GM06990 (cell line): Measurements from ENCODE around the gene CADM1.

ENCODE experiments used
- DNase-seq: peaks from one replicate; pipeline ENCODE4 v3.0.0-alpha.2; 2011; ENCODE audit not compliant: insufficient read length; ENCODE audit errors: extremely low read depth
- H3K27me3 ChIP-seq: replicated peaks from 2 replicates; pipeline ENCODE4 v1.6.0; 2011; ENCODE audit warnings: low read length; ENCODE audit not compliant: control insufficient read depth, insufficient read depth
- H3K36me3 ChIP-seq: 2 replicates; pipeline ENCODE4 v1.5.1; 2011; ENCODE audit warnings: low read length; ENCODE audit not compliant: control insufficient read depth, insufficient read depth
- H3K4me3 ChIP-seq: replicated peaks from 2 replicates; pipeline ENCODE4 v1.5.1; 2011; ENCODE audit warnings: low read depth, mild to moderate bottlenecking, control low read depth, low read length
- TF ChIP-seq, protein P1 (sequence below): IDR thresholded peaks from 2 replicates; pipeline ENCODE4 v1.5.1; 2011; ENCODE audit warnings: low read length, control low read depth, mild to moderate bottlenecking, inconsistent platforms; ENCODE audit not compliant: insufficient read depth, poor library complexity, severe bottlenecking

CADM1 gene

DNA sequence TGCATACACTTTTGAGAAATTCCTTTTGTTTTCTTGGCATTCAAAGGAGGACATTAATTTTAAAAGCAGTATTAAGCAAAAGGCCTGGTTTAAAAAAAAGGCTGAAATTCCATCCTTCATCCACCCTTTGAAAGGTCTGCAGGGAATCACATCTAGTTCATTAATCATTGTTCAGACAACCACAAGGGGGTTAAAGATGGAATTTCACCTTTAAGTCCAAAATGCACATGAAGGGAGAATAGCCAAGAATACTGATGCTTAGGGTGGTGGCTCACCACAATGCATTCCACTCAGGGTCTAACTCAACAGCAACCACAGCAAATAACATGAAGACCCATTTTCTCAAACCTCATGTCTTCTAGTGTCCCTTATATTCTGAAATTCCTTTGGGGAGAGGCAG lies 256.9 kb downstream of the CADM1 start:
- TF ChIP-seq, protein P1, sequence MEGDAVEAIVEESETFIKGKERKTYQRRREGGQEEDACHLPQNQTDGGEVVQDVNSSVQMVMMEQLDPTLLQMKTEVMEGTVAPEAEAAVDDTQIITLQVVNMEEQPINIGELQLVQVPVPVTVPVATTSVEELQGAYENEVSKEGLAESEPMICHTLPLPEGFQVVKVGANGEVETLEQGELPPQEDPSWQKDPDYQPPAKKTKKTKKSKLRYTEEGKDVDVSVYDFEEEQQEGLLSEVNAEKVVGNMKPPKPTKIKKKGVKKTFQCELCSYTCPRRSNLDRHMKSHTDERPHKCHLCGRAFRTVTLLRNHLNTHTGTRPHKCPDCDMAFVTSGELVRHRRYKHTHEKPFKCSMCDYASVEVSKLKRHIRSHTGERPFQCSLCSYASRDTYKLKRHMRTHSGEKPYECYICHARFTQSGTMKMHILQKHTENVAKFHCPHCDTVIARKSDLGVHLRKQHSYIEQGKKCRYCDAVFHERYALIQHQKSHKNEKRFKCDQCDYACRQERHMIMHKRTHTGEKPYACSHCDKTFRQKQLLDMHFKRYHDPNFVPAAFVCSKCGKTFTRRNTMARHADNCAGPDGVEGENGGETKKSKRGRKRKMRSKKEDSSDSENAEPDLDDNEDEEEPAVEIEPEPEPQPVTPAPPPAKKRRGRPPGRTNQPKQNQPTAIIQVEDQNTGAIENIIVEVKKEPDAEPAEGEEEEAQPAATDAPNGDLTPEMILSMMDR: no peak
- DNase-seq: no peak
- Histone ChIP-seq H3K27me3 (no peaks in the 10 kb centered on the region), H3K36me3 (no peaks in the 10 kb centered on the region), H3K4me3 (no peak overlapping the region)

DNA sequence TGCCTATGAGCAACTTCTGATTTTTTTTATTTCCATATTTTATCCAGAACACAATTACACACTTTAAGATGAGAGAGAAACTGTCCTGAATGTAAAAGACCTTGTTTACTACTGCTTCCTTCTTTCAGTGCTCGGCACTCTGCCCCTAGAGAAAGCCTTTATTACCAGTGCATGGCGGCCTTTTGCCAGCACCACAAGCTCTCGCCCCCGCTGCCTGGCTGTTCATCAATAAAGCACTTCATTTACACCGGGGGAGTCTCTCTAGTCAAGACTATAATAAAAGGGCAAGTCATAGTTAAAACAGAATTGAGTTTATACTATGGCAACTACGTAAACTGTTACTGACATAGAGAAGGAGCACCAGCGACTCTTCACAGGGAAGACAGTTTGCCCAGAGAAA lies 259.5 kb downstream of the CADM1 start:
- Histone ChIP-seq H3K36me3 (no peaks in the 10 kb centered on the region; the same call in 1 of the 2 replicates), H3K27me3 (no peaks in the 10 kb centered on the region), H3K4me3 (no peak overlapping the region)
- no peak for DNase-seq
- TF ChIP-seq, protein P1: no peak

DNA sequence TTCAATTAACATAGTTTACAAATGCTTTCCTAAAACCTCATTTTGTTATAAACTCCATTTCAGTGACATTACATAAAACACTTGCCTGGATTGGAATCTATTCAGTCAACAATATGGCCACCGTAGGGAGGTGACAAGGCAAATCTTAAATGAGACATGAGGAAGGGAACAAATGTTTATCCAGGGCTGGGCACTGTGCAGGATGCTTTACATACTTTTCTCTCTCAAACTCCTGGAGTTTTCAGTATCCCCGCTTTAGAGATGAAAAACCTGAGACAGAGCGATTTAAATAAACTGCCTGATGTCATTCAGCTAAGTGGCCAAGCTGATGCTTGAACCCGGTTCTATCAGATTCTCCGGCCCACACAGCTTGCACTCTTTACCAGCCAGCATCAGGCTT lies 259.9 kb downstream of the CADM1 start:
- Histone ChIP-seq H3K4me3 (no peak overlapping the region), H3K27me3 (no peaks in the 10 kb centered on the region), H3K36me3 (no peaks in the 10 kb centered on the region; the same call in 1 of the 2 replicates)
- TF ChIP-seq, protein P1: no peak
- no peak for DNase-seq

DNA sequence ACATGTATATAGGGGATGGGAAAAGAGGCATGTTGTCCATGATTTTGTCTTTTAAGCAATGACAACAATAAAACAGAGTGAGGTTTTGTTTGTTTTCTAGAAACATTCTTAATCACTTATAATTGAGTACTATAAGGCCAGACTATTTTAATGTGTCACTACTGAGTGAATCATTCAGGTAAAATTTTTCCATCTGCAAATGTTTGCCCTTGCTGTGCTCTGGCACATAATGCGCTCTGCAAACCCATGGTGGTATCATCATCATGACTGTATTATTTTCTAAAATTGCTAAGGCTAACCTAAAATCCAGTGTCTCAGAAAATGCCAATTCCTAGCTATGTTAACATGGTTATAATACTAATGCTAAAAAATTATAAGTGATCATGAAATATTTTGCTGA lies 261.2 kb downstream of the CADM1 start:
- H3K36me3 ChIP-seq: no peaks in the 10 kb centered on the region; the same call in 1 of the 2 replicates
- no peak overlapping the region for H3K4me3 ChIP-seq
- TF ChIP-seq, protein P1: no peak
- no peaks in the 10 kb centered on the region for H3K27me3 ChIP-seq
- DNase-seq: no peak

DNA sequence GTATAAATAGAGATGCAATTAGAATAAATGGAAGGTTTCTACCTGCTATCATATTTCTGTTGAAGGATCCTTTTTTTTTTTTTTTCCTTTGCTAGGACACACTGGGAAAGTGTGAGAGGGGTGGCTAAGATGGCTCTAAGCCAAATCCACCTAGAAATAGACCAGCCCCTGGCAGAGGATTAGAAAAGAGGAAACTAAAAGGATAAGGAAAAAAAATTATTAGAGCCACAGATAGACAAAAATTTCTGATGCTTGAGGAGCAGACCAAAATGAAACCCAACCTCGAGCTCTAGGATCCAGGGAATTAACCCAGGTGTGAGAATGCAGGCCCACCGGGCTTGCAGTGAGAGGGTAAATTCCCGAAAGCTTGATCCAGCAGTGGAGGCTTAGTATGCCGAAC lies 262.3 kb downstream of the CADM1 start:
- no peaks in the 10 kb centered on the region; the same call in 1 of the 2 replicates for H3K36me3 ChIP-seq
- H3K27me3 ChIP-seq: no peaks in the 10 kb centered on the region
- no peak overlapping the region for H3K4me3 ChIP-seq
- no peak for DNase-seq
- TF ChIP-seq, protein P1: no peak

DNA sequence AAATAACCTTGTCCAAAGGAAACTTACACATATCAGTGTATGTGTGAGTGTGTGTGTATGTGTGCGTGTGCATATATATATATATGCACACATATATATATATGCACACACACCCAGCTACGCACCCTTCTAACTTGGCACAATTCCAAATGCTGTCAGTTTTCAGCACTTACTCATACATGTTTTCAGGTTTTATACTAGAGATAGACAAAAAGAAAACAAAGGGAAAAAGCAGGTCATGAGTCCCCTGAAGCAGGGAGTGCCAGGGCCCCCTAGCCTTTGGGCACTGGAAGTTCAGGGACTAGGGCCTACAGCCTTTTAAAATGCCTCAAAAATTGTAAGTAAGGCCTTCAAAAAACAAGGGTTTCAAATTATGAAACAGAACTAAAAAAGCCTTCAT lies 265.4 kb downstream of the CADM1 start:
- Histone ChIP-seq H3K36me3 (no peaks in the 10 kb centered on the region; the same call in 1 of the 2 replicates), H3K27me3 (no peaks in the 10 kb centered on the region), H3K4me3 (no peak overlapping the region)
- TF ChIP-seq, protein P1: peak; percentile 8
- no peak for DNase-seq
